PC-3 (cell line): ENCODE measurements around the gene SP140. TPM values are rescaled to one million over a fixed set of nuclear protein-coding genes. Genes with fewer than 3 reads are reported as not detected.

Source experiments
- ATAC-seq: fragments of 200-7000 bp; cut with Tn5 transposase; 2 replicates; pipeline ENCODE4 v1.9.1; 2020; ENCODE audit warnings: mild to moderate bottlenecking, moderate library complexity
- BruUV-seq: library from RNA; stranded (reverse); fragments of 400-500 nt; replicated peaks from 2 replicates; lab custom pipeline; 2021; lab: Mats Ljungman, UMichigan
- CTCF ChIA-PET: fragments of 300-600 bp; sonication (Branson Sonifier 250); formaldehyde crosslinking; loops from one replicate; lab custom pipeline; 2022; ENCODE audit warnings: antibody characterized with exemption; lab: Charles Lee
- POLR2A ChIA-PET: fragments of 300-600 bp; sonication (Branson Sonifier 250); formaldehyde crosslinking; loops from one replicate; lab custom pipeline; 2022; ENCODE audit warnings: antibody characterized with exemption; ENCODE audit not compliant: unreplicated experiment; lab: Charles Lee
- DNase-seq: peaks from one replicate; pipeline ENCODE4 v3.0.0-alpha.2; 2015
- H2AFZ ChIP-seq: fragments of 300-600 bp; sonication (generic); 2 replicates; pipeline ENCODE4 v1.6.0; 2016; ENCODE audit warnings: antibody characterized with exemption, low read length
- H3F3A ChIP-seq: fragments of 300-600 bp; sonication (generic); one replicate; pipeline ENCODE4 v1.6.0; 2017; ENCODE audit warnings: antibody characterized with exemption, low read length, control low read depth, mild to moderate bottlenecking; ENCODE audit not compliant: unreplicated experiment
- H3K27ac ChIP-seq: fragments of 300-600 bp; sonication (generic); 2 replicates; pipeline ENCODE4 v1.5.1; 2016; ENCODE audit warnings: mild to moderate bottlenecking, low read length
- H3K27me3 ChIP-seq: fragments of 300-600 bp; sonication (generic); 2 replicates; pipeline ENCODE4 v1.6.1; 2016; ENCODE audit warnings: low read length, mixed read lengths
- H3K36me3 ChIP-seq: fragments of 300-600 bp; sonication (generic); 2 replicates; pipeline ENCODE4 v1.6.1; 2016; ENCODE audit warnings: low read depth, mixed run types, low read length, mixed read lengths
- H3K4me1 ChIP-seq: fragments of 300-600 bp; sonication (generic); 2 replicates; pipeline ENCODE4 v1.5.1; 2016; ENCODE audit warnings: low read length; ENCODE audit not compliant: insufficient read depth
- H3K4me2 ChIP-seq: fragments of 300-600 bp; sonication (generic); 2 replicates; pipeline ENCODE4 v1.6.0; 2016; ENCODE audit warnings: low read length
- H3K4me3 ChIP-seq: fragments of 300-600 bp; sonication (generic); 2 replicates; pipeline ENCODE4 v1.5.1; 2016; ENCODE audit warnings: mild to moderate bottlenecking, low read length, mixed read lengths
- H3K79me2 ChIP-seq: fragments of 300-600 bp; sonication (generic); 2 replicates; pipeline ENCODE4 v1.6.1; 2017; ENCODE audit warnings: low read length, mixed read lengths
- H3K9ac ChIP-seq: fragments of 300-600 bp; sonication (generic); 2 replicates; pipeline ENCODE4 v1.6.0; 2016; ENCODE audit warnings: mild to moderate bottlenecking, low read length
- H3K9me2 ChIP-seq: fragments of 300-600 bp; sonication (generic); replicated peaks from 2 replicates; pipeline ENCODE4 v1.6.1; 2016; ENCODE audit warnings: mixed run types, low read length, mixed read lengths
- H3K9me3 ChIP-seq: fragments of 300-600 bp; sonication (generic); 2 replicates; pipeline ENCODE4 v1.6.1; 2016; ENCODE audit warnings: low read length, mixed read lengths
- H4K20me1 ChIP-seq: fragments of 300-600 bp; sonication (generic); 2 replicates; pipeline ENCODE4 v1.6.1; 2016; ENCODE audit warnings: low read length, mixed read lengths
- EZH2 ChIP-seq: fragments of 300-600 bp; sonication (generic); IDR thresholded peaks from one replicate; pipeline ENCODE4 v1.6.1; 2017; ENCODE audit warnings: antibody characterized with exemption, mild to moderate bottlenecking, low read length; ENCODE audit not compliant: unreplicated experiment
- EZH2phosphoT487 ChIP-seq: fragments of 300-600 bp; sonication (generic); IDR thresholded peaks from 2 replicates; pipeline ENCODE4 v1.6.1; 2018; ENCODE audit warnings: mild to moderate bottlenecking, antibody characterized with exemption, low read length, borderline replicate concordance
- intact Hi-C: fragments of 100-400 bp; cut with micrococcal nuclease; formaldehyde crosslinking; loops from 2 replicates; pipeline ENCODE4 v1.9.0; 2023
- total RNA-seq: library from RNA; depleted of rRNA; stranded (reverse); fragments of >200 nt; gene quantifications from 2 replicates; pipeline ENCODE4 v1.2.3, GENCODE V29; 2014
- TF ChIP-seq, protein P1 (sequence below): fragments of 300-600 bp; sonication (generic); conservative IDR thresholded peaks from 2 replicates; pipeline ENCODE4 v1.5.1; 2017; ENCODE audit warnings: antibody characterized with exemption, low read depth, mild to moderate bottlenecking, low read length

Gene SP140
- total RNA-seq, 1 experiment from 2014 or later: not detected

DNA sequence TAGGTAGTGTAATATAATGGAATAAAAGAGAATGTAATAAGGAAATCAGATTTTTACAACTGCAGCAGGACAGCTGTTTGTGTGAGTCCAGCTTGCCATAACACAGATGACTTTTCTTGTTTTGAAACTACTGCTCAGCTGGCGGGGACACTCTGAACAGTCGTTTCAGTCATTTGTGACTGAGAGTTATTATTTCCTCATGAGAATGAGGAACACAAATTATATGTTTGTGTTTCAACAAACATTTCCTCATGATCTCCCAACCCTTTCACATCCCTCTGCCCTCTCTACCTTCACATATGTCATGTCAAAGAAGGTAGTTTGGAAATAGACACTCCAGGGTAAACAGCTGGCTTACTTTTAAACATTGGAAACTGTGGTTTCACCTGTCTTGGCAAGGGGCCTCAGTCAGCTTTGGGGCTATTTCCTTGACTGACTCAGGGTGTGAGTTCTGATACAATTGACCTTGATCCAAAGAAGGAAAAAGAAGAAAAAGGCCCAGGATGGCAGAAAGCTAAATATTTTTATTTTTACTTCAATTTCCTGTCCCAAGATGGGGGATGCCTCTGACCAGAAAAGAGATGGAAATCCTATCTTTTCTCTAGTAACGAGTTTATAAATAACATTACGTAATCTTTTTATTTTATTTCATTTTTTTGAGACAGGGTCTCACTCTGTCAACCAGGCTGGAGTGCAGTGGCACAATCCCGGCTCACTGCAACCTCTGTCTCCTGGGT is 102.0 kb downstream of the SP140 start:
- Histone ChIP-seq H3K4me3 (peak overlapping the region; percentile 57), H3K79me2 (peaks cover 11% of the 10 kb centered on the region; the same call in 1 of the 2 replicates), H3K4me1 (peaks cover 14% of the 10 kb centered on the region; the same call in 1 of the 2 replicates), H3F3A (no peaks in the 10 kb centered on the region), H3K27me3 (no peaks in the 10 kb centered on the region), H3K9me2 (no peaks in the 10 kb centered on the region), H3K9me3 (no peaks in the 10 kb centered on the region), H3K4me2 (peak overlapping the region; percentile 79), H3K27ac (peak overlapping the region; percentile 36), H2AFZ (peak overlapping the region; percentile 88), H4K20me1 (no peaks in the 10 kb centered on the region), H3K9ac (peak overlapping the region; percentile 51), H3K36me3 (no peaks in the 10 kb centered on the region)
- DNase-seq (peak; percentile 25), ATAC-seq (peak; percentile 10)
- TF ChIP-seq EZH2: no peak
- TF ChIP-seq, protein P1, sequence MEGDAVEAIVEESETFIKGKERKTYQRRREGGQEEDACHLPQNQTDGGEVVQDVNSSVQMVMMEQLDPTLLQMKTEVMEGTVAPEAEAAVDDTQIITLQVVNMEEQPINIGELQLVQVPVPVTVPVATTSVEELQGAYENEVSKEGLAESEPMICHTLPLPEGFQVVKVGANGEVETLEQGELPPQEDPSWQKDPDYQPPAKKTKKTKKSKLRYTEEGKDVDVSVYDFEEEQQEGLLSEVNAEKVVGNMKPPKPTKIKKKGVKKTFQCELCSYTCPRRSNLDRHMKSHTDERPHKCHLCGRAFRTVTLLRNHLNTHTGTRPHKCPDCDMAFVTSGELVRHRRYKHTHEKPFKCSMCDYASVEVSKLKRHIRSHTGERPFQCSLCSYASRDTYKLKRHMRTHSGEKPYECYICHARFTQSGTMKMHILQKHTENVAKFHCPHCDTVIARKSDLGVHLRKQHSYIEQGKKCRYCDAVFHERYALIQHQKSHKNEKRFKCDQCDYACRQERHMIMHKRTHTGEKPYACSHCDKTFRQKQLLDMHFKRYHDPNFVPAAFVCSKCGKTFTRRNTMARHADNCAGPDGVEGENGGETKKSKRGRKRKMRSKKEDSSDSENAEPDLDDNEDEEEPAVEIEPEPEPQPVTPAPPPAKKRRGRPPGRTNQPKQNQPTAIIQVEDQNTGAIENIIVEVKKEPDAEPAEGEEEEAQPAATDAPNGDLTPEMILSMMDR: no peak
- no peak for TF ChIP-seq EZH2phosphoT487
- TSS peak; percentile 77 for BruUV-seq
- intact Hi-C loops: no loop called here
- ChIA-PET CTCF (no interaction called here), POLR2A (no interaction called here)

DNA sequence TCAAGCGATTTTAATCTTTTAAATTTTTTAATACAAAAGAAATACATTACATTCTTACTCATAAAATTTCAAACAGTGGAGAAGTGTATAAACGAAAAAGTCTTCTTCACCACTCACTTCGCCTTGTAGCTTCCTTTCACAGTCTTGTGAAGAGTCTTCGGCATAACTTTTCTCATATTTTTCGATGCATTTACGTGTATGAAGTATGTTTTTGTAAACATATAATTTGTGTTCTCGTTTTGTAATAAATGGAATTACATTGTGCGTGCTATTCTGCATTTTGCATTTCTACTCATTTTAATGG is 102.6 kb downstream of the SP140 start:
- peak overlapping the region; percentile 32 for H3K4me2 ChIP-seq
- ATAC-seq: no peak

More for the DNA sequence above, 102.6 kb downstream of the SP140 start:
- no peaks in the 10 kb centered on the region for H3K9me2 ChIP-seq
- H3K27me3 ChIP-seq: no peaks in the 10 kb centered on the region
- no peak overlapping the region for H3K27ac ChIP-seq
- H3F3A ChIP-seq: no peaks in the 10 kb centered on the region
- no TSS peak for BruUV-seq
- intact Hi-C loops: no loop called here
- no peaks in the 10 kb centered on the region for H3K36me3 ChIP-seq
- H2AFZ ChIP-seq: no peak overlapping the region
- no peak overlapping the region for H3K4me3 ChIP-seq
- ChIA-PET POLR2A (no interaction called here), CTCF (no interaction called here)
- peaks cover 11% of the 10 kb centered on the region; the same call in 1 of the 2 replicates for H3K79me2 ChIP-seq
- H4K20me1 ChIP-seq: no peaks in the 10 kb centered on the region
- no peak overlapping the region for H3K9ac ChIP-seq
- H3K9me3 ChIP-seq: no peaks in the 10 kb centered on the region
- no peak for DNase-seq
- peaks cover 14% of the 10 kb centered on the region; the same call in 1 of the 2 replicates for H3K4me1 ChIP-seq
- TF ChIP-seq, protein P1: no peak
- no peak for TF ChIP-seq EZH2phosphoT487
- TF ChIP-seq EZH2: no peak
